Adrenal gland (tissue), 5 donors: ENCODE results near the gene GMCL1.

Source experiments
- CTCF ChIP-seq, 6 experiments: fragments of 450-650 bp in 4 of 6; fragments of 200-600 bp in 2 of 6; sonication (generic) in 1 of 6; IDR thresholded peaks; 1 replicate in 5 of 6; 2 replicates in 1 of 6; pipeline versions ENCODE4 v1.5.1 to v1.8.0; 2016 to 2021; ENCODE audit warnings: antibody characterized with exemption in 6 of 6, mild to moderate bottlenecking in 2 of 6, moderate library complexity in 1 of 6
- POLR2A ChIP-seq, 2 donors: fragments of 450-650 bp; IDR thresholded peaks; one replicate each; pipeline ENCODE4 v1.6.1; 2017; ENCODE audit warnings: antibody characterized with exemption in 2 of 2, mild to moderate bottlenecking in 2 of 2, moderate library complexity in 1 of 2
- donor health status: DM: no; HTN: no; CAD: no.

- TF ChIP-seq POLR2A (IDR thresholded peaks at IDR 0.05), result no peak
- TF ChIP-seq CTCF (IDR thresholded peaks at IDR 0.05), result no peak
Observed at GRCh38 chr2:69889302-69889701, 59.8 kb downstream of the GMCL1 start.
